Measurements from ENCODE around the gene KIAA1549.

- TF ChIP-seq, protein P1, sequence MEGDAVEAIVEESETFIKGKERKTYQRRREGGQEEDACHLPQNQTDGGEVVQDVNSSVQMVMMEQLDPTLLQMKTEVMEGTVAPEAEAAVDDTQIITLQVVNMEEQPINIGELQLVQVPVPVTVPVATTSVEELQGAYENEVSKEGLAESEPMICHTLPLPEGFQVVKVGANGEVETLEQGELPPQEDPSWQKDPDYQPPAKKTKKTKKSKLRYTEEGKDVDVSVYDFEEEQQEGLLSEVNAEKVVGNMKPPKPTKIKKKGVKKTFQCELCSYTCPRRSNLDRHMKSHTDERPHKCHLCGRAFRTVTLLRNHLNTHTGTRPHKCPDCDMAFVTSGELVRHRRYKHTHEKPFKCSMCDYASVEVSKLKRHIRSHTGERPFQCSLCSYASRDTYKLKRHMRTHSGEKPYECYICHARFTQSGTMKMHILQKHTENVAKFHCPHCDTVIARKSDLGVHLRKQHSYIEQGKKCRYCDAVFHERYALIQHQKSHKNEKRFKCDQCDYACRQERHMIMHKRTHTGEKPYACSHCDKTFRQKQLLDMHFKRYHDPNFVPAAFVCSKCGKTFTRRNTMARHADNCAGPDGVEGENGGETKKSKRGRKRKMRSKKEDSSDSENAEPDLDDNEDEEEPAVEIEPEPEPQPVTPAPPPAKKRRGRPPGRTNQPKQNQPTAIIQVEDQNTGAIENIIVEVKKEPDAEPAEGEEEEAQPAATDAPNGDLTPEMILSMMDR (IDR thresholded peaks at IDR 0.05) = no peak
- no peak for TF ChIP-seq POLR2A (IDR thresholded peaks at IDR 0.05; ENCODE audit: low read depth)
Observed at GRCh38 chr7:138898255-138898654, 82.9 kb downstream of the KIAA1549 start.
